PC-9 (cell line): Measurements from ENCODE around the gene HPCAL1. TPM values are rescaled to one million over a fixed set of nuclear protein-coding genes. Genes with fewer than 3 reads are reported as not detected.

Experiments
- BruUV-seq: library from RNA; stranded (reverse); fragments of 400-500 nt; replicated peaks from 2 replicates; lab custom pipeline; 2021; lab: Mats Ljungman, UMichigan
- CTCF ChIA-PET: fragments of 300-600 bp; sonication (Branson Sonifier 250); formaldehyde crosslinking; loops from one replicate; lab custom pipeline; 2022; ENCODE audit warnings: antibody characterized with exemption; lab: Charles Lee
- POLR2A ChIA-PET: fragments of 300-600 bp; sonication (Branson Sonifier 250); formaldehyde crosslinking; loops from one replicate; lab custom pipeline; 2022; ENCODE audit warnings: antibody characterized with exemption; ENCODE audit not compliant: unreplicated experiment; lab: Charles Lee
- DNase-seq, 2 experiments: peaks; one replicate each; pipeline versions ENCODE4 v3.0.0 to v3.0.0-alpha.2; 2015 to 2022; ENCODE audit warnings: mixed read lengths in 1 of 2
- H2AFZ ChIP-seq: fragments of 200-600 bp; sonication (generic); 2 replicates; pipeline ENCODE4 v1.8.1; 2017; ENCODE audit warnings: antibody characterized with exemption
- H3F3A ChIP-seq: fragments of 200-600 bp; sonication (generic); 2 replicates; pipeline ENCODE4 v1.8.1; 2017; ENCODE audit warnings: antibody characterized with exemption, mild to moderate bottlenecking, low read depth; ENCODE audit not compliant: insufficient read depth
- H3K27ac ChIP-seq: fragments of 200-600 bp; sonication (generic); 2 replicates; pipeline ENCODE4 v1.6.1; 2016; ENCODE audit warnings: mixed run types
- H3K27me3 ChIP-seq: fragments of 200-600 bp; sonication (generic); 2 replicates; pipeline ENCODE4 v1.6.1; 2016; ENCODE audit warnings: low read depth, mixed run types; ENCODE audit not compliant: insufficient read depth
- H3K36me3 ChIP-seq: fragments of 200-600 bp; sonication (generic); 2 replicates; pipeline ENCODE4 v1.6.1; 2016; ENCODE audit warnings: low read depth, mixed run types
- H3K4me1 ChIP-seq: fragments of 200-600 bp; sonication (generic); replicated peaks from 2 replicates; pipeline ENCODE4 v1.6.1; 2016; ENCODE audit warnings: mixed run types; ENCODE audit not compliant: insufficient read depth
- H3K4me2 ChIP-seq: fragments of 200-600 bp; sonication (generic); 2 replicates; pipeline ENCODE4 v1.6.1; 2017; ENCODE audit warnings: mixed run types
- H3K4me3 ChIP-seq: fragments of 200-600 bp; sonication (generic); 2 replicates; pipeline ENCODE4 v1.6.1; 2016; ENCODE audit warnings: mixed run types
- H3K79me2 ChIP-seq: fragments of 200-600 bp; sonication (generic); 2 replicates; pipeline ENCODE4 v1.6.1; 2017; ENCODE audit warnings: low read depth, mixed run types
- H3K9me2 ChIP-seq: fragments of 200-600 bp; sonication (generic); 2 replicates; pipeline ENCODE4 v1.8.1; 2017; ENCODE audit warnings: mild to moderate bottlenecking; ENCODE audit not compliant: insufficient read depth
- H3K9me3 ChIP-seq: fragments of 200-600 bp; sonication (generic); 2 replicates; pipeline ENCODE4 v1.8.1; 2016; ENCODE audit warnings: low read depth; ENCODE audit not compliant: insufficient read depth
- H4K20me1 ChIP-seq: fragments of 200-600 bp; sonication (generic); 2 replicates; pipeline ENCODE4 v1.8.1; 2017; ENCODE audit not compliant: insufficient read depth
- EZH2 ChIP-seq: fragments of 200-600 bp; sonication (generic); IDR thresholded peaks from 2 replicates; pipeline ENCODE4 v1.8.0; 2017; ENCODE audit warnings: antibody characterized with exemption, low read depth
- intact Hi-C: fragments of 100-400 bp; cut with micrococcal nuclease; formaldehyde crosslinking; loops from one replicate; pipeline ENCODE4 v1.10.0; 2022; ENCODE audit not compliant: unreplicated experiment
- total RNA-seq: library from RNA; stranded (reverse); gene quantifications from 2 replicates; pipeline ENCODE4 v1.2.3, GENCODE V29; 2021
- TF ChIP-seq, protein P1 (sequence below): fragments of 200-600 bp; sonication (generic); conservative IDR thresholded peaks from 2 replicates; pipeline ENCODE4 v1.6.1; 2017; ENCODE audit warnings: mixed run types, antibody characterized with exemption, mild to moderate bottlenecking, moderate library complexity

HPCAL1 gene
- total RNA-seq, 1 experiment from 2014 or later, result 105 TPM

DNA sequence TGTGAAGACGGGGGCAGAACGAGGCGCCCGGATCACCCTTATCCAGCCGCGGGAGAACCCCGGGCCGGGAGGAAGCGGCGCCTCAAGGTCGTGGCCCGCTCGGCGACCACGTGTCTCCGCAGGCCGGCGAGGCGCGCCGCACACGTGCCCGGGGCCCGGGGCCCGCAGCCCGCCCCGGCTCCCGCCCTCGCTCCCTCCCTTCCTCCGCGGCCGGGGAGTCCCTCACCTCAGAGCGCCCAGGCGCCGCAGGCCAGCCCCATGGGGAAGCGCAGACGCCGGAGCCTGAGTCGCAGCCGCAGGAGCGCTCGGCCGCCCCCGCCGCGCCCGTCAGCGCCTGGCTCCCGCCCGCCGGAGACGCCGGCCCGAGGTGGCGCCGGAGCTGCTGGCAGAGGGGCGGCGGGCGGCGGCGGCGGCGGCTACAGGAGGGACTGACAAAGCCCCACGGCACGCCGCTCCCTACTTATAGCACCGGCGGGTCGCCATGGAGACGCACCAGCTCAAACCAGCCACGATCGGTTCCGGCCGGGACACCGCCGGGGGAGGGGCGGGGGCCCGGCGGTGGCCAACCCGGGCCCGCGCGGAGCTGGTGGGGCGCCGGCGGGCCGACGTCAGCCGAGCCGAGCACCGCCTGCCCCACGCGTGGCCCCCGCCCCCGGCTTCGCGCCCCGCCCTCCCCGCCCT is 145.3 kb downstream of the HPCAL1 start, which contains the start of gene ODC1:
Gene ODC1 (minus strand): TSS at position 433 of the 681 bp plus-strand sequence. CDS start 3,295 bp downstream, outside the sequence.
- CTCF ChIA-PET, result interaction anchor here (1.1 to 2.3 kb wide), 2 partner anchors 13 to 39 kb away, joined by 4 to 6 read pairs; no protein-coding TSS in a partner anchor

DNA sequence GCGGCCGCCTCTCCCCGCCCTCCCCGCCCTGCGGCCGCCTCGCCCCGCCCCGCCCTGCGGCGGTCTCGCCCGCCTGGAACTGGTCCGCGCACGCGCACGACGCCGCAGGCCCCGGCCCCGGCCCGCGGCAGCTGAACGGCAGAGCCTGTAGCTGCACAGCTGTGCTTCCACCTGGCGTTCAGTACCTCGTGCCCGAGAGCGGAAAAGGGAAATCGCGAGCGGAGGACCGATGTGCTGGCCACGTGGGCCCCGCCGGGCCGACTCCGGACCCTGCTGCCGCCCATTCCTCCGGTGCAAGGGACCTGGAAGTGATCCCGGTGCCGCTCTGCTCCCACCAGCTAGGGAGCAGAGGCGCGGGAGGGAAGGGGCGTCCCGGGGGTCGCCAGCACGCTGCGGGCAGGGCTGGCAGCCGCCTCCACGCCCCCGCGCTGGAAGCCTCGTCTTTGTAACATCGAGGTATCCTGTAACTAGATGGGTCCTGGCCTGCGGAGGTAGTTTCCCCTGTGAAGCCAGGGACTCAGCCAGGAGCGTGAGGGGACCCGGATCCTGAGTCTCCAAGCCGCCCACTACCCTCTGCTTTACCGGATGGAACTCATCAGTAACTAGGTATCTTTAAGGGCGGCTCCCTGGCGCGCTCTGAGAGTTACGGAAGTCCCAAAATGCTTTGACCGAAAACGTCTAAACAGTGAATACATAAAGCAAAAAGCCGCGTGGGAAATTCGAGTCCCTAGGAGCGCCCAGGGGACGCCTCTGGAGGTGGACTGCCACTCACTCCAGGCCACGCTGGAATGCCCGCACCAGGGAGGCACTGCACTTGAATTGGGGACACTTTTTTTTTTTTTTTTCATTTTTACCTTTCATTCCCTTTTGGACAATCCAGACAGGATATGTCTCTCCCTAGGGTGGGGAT is 146.1 kb downstream of the HPCAL1 start:
- no peak for TF ChIP-seq EZH2
- TF ChIP-seq, protein P1, sequence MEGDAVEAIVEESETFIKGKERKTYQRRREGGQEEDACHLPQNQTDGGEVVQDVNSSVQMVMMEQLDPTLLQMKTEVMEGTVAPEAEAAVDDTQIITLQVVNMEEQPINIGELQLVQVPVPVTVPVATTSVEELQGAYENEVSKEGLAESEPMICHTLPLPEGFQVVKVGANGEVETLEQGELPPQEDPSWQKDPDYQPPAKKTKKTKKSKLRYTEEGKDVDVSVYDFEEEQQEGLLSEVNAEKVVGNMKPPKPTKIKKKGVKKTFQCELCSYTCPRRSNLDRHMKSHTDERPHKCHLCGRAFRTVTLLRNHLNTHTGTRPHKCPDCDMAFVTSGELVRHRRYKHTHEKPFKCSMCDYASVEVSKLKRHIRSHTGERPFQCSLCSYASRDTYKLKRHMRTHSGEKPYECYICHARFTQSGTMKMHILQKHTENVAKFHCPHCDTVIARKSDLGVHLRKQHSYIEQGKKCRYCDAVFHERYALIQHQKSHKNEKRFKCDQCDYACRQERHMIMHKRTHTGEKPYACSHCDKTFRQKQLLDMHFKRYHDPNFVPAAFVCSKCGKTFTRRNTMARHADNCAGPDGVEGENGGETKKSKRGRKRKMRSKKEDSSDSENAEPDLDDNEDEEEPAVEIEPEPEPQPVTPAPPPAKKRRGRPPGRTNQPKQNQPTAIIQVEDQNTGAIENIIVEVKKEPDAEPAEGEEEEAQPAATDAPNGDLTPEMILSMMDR, result no peak
- intact Hi-C loops, result loop anchor here (5.0 kb wide), 2 partner anchors 148 to 1027 kb away; partner anchors contain the start of genes CPSF3 and ITGB1BP1
- DNase-seq, result peak in 1 of 2 experiments; percentile 68
- CTCF ChIA-PET, result interaction anchor here (1.1 kb wide), 1 partner anchor 40 kb away, joined by 4 read pairs; no protein-coding TSS in a partner anchor
- Histone ChIP-seq H3F3A (peaks cover 34% of the 10 kb centered on the region), H3K27ac (no peak overlapping the region), H4K20me1 (peaks cover 23% of the 10 kb centered on the region), H2AFZ (peak overlapping the region; percentile 75; the same call in 1 of the 2 replicates), H3K4me2 (peak overlapping the region; percentile 77), H3K9me2 (no peaks in the 10 kb centered on the region), H3K79me2 (peaks cover 34% of the 10 kb centered on the region), H3K27me3 (no peaks in the 10 kb centered on the region), H3K36me3 (peaks cover 13% of the 10 kb centered on the region), H3K9me3 (no peaks in the 10 kb centered on the region), H3K4me1 (peaks cover 58% of the 10 kb centered on the region), H3K4me3 (peak overlapping the region; percentile 40; the same call in 1 of the 2 replicates)
- BruUV-seq, result TSS peak; percentile 80
- POLR2A ChIA-PET, result interaction anchor here (0.6 kb wide), 3 partner anchors 49 to 846 kb away, joined by 3 to 5 read pairs (median 3); no protein-coding TSS in a partner anchor

More for the DNA sequence above, 145.3 kb downstream of the HPCAL1 start, which contains the start of gene ODC1:
- no TSS peak for BruUV-seq
- no peaks in the 10 kb centered on the region for H3K9me3 ChIP-seq
- intact Hi-C loops, result loop anchor here (2.0 to 5.0 kb wide), 3 partner anchors 149 to 1026 kb away; partner anchors contain the start of genes CPSF3 and ITGB1BP1
- peak within 1 kb of the TSS; percentile 85 for H3K4me2 ChIP-seq
- peaks cover 34% of the 10 kb centered on the region for H3K79me2 ChIP-seq
- POLR2A ChIA-PET, result interaction anchor here (0.6 kb wide), 3 partner anchors 49 to 206 kb away, joined by 3 to 5 read pairs (median 3); no protein-coding TSS in a partner anchor
- TF ChIP-seq EZH2, result no peak
- TF ChIP-seq, protein P1, result no peak
- peak within 1 kb of the TSS; percentile 75 for H2AFZ ChIP-seq
- H3K36me3 ChIP-seq, result peaks cover 21% of the 10 kb centered on the region
- no peaks in the 10 kb centered on the region for H3K27me3 ChIP-seq
- no peaks in the 10 kb centered on the region for H3K9me2 ChIP-seq
- H4K20me1 ChIP-seq, result peaks cover 26% of the 10 kb centered on the region
- peak within 1 kb of the TSS; percentile 75 for H3K4me3 ChIP-seq
- peak; percentile 75 to 93 for DNase-seq
- peaks cover 53% of the 10 kb centered on the region for H3K4me1 ChIP-seq
- H3F3A ChIP-seq, result peaks cover 34% of the 10 kb centered on the region
- peak within 1 kb of the TSS; percentile 7 for H3K27ac ChIP-seq

DNA sequence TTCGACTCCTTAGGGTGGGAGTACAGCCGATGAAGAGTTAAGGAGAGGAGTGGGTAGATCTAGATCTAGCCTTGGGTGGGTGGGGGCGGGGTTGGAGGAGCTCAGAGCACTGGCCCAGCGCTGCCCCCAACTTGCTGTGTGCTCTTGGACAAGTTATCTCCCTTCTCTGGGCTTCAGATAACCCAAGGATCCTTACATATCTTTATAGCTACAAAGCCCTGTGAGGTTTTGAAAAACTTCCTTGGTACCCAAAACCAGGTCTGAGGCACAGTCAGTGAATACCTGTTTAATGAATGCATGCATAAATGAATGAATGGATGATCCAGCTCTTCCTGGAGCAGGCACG is 146.8 kb downstream of the HPCAL1 start:
- peaks cover 34% of the 10 kb centered on the region for H3F3A ChIP-seq
- no peak overlapping the region for H3K4me2 ChIP-seq
- no peaks in the 10 kb centered on the region for H3K9me3 ChIP-seq
- intact Hi-C loops, result loop anchor here (5.0 kb wide), 2 partner anchors 148 to 1027 kb away; partner anchors contain the start of genes CPSF3 and ITGB1BP1
- ChIA-PET CTCF (no interaction called here), POLR2A (interaction anchor here (0.7 kb wide), 1 partner anchor 862 kb away, joined by 3 read pairs; no protein-coding TSS in a partner anchor)
- no peaks in the 10 kb centered on the region for H3K9me2 ChIP-seq
- H3K4me1 ChIP-seq, result peaks cover 58% of the 10 kb centered on the region
- H3K27ac ChIP-seq, result no peak overlapping the region
- BruUV-seq, result no TSS peak
- H3K79me2 ChIP-seq, result peaks cover 32% of the 10 kb centered on the region
- H3K36me3 ChIP-seq, result peaks cover 7% of the 10 kb centered on the region; the same call in 1 of the 2 replicates
- H3K27me3 ChIP-seq, result no peaks in the 10 kb centered on the region
- peaks cover 22% of the 10 kb centered on the region for H4K20me1 ChIP-seq
- H3K4me3 ChIP-seq, result no peak overlapping the region
- TF ChIP-seq EZH2, result no peak
- TF ChIP-seq, protein P1, result no peak
- H2AFZ ChIP-seq, result no peak overlapping the region
- DNase-seq, result no peak
